ENCODE results near the gene ZFP14.

GRCh38 chr19:36420961-36421748, 42.2 kb upstream of the ZFP14 start:
- no peak for TF ChIP-seq CTCF (IDR thresholded peaks at IDR 0.05)
- no peak for TF ChIP-seq POLR2A (IDR thresholded peaks at IDR 0.05)
